ENCODE measurements around the gene CNNM3.
A peak's percentile ranks its signal among the peaks of the same experiment; 100 is the strongest.
"Not testable (repeated sequence)": the region's sequence is repeated elsewhere in the genome, so short reads cannot be mapped to it uniquely, and the experiment has no call there.

The CNNM3 gene

GRCh38 chr2:96816127-96816835, at the start of gene CNNM3:
Gene CNNM3, plus strand, starts transcription at chr2:96816268. Its CDS starts 10 bp downstream, at chr2:96816278.
- peak; percentile 91 for DNase-seq (ENCODE audit: low read depth in 2 of 2)

- no peak for DNase-seq (ENCODE audit: low read depth in 2 of 2)
Observed at GRCh38 chr2:96767135-96767871, 48.8 kb upstream of the CNNM3 start.

DNA sequence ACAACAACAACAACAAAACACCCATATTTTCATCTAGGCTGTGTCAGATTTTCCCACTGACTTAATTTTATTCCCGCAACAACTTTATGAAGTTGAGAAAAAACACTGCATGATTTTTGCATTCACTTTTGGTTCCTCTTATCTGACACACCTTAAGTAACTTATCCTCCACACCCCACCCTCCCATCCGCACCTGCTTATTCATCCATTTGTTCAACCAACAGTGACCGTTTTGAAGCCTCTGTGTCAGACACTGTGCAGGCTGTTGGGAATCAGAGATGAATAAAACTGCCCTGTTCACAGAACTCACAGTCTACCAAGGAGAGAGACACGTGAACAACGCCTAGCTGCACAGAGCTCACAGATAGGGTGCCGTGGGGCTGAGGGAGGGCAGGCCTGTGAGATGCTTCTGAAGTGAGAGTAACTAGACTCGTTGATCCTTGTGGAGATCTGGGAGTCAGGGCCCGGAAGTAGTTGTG, 47.9 kb upstream of the CNNM3 start:
- DNase-seq (ENCODE audit: low read depth in 2 of 2), result no peak

DNA sequence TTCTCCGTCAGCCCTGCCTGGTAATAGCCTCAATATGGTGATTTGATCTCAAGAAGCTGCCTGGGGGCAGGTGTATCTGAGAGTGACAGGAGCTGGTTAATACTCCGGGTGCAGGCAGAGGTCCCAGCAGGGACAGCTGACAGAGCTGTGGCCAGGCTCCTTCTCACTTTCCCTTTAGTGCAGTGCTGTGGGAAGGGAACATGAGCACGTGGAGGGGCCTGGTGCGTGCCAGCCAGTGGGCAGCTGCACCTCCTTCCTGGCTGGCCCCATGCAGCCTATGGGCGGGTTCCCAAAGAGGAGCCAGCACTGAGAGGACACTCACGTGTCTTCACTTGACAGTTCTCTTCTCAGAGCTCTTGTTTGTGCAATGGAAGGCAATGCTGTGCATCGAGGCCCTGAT, 46.3 kb upstream of the CNNM3 start:
- DNase-seq (ENCODE audit: low read depth in 2 of 2), result no peak

DNA sequence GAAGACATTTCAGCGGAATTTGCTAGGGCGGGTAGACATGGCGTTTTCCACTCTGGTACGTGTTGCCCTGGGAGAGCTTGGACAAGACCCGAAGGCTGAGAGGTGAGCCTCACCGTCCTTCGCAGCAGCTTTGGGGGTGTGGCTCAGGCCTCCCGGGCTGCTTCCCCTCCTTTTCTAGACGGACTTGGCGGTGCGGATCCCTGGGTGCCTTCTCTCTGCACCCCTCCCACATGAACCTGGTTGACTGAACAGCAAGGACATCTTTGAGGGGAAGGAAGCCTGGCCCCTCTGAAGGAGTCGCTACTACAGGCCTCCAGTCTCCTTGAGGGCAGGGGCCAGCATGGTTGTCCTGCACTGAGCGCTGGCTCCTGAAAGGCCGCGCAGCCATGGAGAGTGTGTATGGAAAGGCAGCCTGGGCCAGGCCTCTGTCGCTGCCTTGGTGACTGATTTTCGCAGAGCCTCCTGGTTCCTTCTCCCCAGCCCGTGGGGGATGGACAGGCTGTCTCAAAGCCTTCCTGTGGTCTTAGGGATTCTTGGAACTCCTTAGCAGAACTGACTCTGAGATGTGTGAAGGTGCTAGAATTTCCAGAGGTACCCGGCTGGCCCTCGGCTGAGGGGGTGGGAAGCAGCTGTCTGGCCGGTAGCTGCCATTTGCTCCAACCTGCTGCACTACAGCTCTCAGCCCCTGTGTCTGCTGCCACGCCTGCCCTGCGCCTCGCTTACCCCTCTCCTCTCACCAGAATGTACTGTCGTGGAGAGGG, 45.4 kb upstream of the CNNM3 start:
- no peak for DNase-seq (ENCODE audit: low read depth in 2 of 2)

GRCh38 chr2:96771796-96772618, 44.1 kb upstream of the CNNM3 start:
- no peak for DNase-seq (ENCODE audit: low read depth in 2 of 2)

- no peak for DNase-seq (ENCODE audit: low read depth in 2 of 2)
Observed at GRCh38 chr2:96772903-96773671, 43.0 kb upstream of the CNNM3 start.

DNA sequence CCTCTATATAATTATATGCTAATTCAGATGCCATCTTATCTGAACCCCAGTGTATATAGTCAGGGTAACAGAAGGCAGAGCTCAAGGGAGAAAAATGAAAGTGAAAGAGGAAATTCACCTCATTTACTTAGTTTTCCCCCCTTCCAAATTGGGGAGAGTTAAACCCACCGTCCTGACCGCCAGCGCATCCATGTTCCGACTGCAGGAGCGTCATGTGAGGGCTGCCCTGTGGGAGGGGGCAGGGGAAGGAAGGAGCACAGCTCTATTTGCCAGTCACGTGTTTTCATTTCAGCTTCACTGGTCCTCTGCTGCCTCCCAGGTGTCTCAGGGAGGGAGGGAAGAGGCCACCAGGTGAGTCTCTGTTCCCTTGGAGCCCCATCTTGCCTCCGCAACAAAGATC, 42.1 kb upstream of the CNNM3 start:
- peak in 1 of 2 donors; percentile 32 for DNase-seq (ENCODE audit: low read depth in 2 of 2)

DNA sequence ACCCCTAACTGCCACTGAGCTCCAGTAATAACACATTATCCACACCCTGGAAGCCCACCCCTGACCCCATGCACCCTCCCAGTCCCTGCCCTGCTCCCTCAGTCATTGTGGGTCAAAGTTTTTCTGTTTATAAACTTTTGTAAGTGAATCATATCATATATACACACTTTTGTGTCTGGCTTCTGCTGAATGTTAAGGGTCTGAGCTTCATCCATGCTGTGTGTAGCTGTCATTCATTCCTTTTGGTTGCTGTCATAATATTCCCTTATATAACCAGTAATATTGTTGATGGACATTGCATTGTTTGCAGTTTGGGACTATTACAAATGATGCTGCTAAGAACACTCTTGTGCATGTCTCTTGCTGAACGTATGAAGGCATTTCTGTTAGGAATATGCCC, 40.9 kb upstream of the CNNM3 start:
- no peak for DNase-seq (ENCODE audit: low read depth in 2 of 2)

GRCh38 chr2:96783388-96783787, 32.7 kb upstream of the CNNM3 start:
- DNase-seq (ENCODE audit: low read depth in 2 of 2), result no peak

DNA sequence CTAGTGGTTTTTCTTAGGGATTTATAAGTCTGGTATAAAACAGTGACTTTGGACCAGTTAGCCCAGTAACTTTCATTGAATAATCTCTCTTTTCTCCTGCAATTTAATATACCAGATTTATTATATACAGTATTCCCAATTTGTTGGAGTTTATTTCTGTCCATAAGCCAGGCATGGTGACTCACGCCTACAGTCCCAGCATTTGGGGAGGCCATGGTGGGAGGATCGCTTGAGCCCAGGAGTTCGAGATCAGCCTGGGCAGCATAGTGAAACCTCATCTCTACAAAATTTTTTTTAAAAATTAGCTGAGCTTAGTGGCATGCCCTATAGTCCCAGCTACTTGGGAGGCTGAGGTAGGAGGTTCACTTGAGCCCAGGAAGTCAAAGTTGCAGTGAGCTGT, 28.7 kb upstream of the CNNM3 start:
- DNase-seq (ENCODE audit: low read depth in 2 of 2), result no peak

DNA sequence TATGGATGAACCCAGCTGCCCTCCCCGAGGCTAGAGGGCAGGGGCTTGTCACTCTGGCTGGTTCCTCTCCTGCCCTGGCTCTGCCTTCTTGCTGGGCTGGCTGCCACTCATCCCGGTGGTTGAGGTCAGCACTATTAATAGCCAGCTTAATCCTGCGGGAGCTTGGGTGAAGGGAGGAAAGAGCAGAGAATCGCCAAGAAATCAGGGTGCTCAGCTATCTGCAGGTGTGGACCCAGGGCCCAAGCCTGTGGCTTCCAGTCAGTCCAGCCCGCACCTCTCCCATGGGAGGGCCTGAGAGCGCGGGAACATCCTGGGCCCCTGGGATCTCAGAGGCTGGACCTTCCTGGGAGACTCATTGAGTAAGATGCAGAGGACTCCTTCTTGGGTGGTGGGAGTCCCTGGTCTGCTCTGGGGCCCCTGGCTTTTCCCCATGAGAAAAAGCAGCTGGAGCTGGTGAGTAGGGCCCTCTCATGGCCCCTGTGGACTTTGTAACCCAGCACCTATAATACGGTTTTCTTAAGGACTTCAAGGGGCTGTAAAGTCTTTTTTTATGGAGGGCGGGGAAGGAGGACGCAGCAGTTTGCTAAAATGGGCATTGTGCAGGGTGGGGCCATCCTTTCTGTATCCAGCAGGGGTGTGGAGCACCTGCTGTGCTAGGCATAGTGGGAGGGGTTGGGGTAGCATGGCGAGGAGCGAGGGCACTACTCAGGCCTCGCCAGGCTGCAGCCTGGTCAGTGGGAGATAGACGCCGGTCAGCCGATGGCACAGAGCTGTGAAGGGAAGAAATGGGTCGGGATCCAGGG, 27.4 kb upstream of the CNNM3 start:
- DNase-seq (ENCODE audit: low read depth in 2 of 2), result no peak

GRCh38 chr2:96789245-96789617, 26.8 kb upstream of the CNNM3 start:
- no peak for DNase-seq (ENCODE audit: low read depth in 2 of 2)

GRCh38 chr2:96792772-96793749, 23.0 kb upstream of the CNNM3 start:
- no peak for DNase-seq (ENCODE audit: low read depth in 2 of 2)

- DNase-seq (ENCODE audit: low read depth in 2 of 2), result no peak
Observed at GRCh38 chr2:96795076-96795475, 21.0 kb upstream of the CNNM3 start.

GRCh38 chr2:96796497-96796896, 19.6 kb upstream of the CNNM3 start:
- DNase-seq (ENCODE audit: low read depth in 2 of 2), result not testable (repeated sequence)

- DNase-seq (ENCODE audit: low read depth in 2 of 2), result no peak
Observed at GRCh38 chr2:96797066-96797625, 18.9 kb upstream of the CNNM3 start.

Measured in activated CD8-positive, alpha-beta memory T cell treated with anti-CD3 and anti-CD28 coated beads for 4 hours (primary cell).